ENCODE results near the gene SPCS1. TPM values are rescaled to one million over a fixed set of nuclear protein-coding genes. Genes with fewer than 3 reads are reported as not detected.

The SPCS1 gene
- total and polyA plus RNA-seq, 9 of the 15 experiments (the other 6 are each of a cell fraction or from before 2014, with no cell fraction given), result 73.9 to 567 (median 127) TPM

DNA sequence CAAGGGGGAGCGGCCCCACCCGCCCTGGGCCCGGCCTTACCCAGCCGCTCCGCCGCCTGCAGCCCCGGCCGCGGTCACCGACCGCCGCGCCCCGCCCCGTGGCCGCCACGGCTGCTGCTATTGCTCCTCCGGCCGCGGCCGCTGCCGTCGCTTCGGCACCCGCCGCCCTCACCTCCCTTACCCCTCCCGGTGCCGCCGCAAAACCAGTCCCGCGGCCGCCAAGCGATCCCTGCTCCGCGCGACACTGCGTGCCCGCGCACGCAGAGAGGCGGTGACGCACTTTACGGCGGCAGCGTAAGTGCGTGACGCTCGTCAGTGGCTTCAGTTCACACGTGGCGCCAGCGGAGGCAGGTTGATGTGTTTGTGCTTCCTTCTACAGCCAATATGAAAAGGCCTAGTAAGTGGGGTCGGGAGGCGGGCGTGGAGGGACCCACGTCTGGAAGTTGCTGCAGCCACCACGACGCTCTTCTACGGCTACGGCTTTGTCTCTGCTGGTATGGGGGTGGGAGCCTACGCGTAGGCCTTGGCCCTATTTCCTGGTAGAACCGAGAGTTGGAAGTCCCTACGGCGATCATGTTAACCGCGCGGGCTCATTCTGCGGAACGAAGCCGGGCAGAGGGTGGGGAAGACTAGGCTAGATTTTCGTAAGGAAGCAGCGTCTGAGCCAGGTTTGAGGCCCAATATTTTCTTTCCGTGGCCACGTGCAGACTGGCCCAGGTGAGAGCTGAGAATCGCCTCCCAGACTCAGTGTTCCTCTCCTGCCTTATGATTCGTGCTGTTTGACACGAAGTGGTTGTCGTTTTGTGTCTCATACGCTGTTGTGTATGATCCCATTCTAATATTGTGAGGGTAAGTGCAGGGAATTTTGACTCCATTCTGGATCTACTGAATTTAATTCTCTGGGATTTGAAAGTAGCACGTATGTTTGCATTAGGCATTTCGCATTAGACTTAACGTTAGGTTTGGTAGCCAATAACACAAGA, 19.9 kb upstream of the SPCS1 start, which contains the start of the genes GNL3 and PBRM1 (continued):
- TF ChIP-seq SIN3A (IDR thresholded peaks at IDR 0.05; ENCODE audit: borderline replicate concordance in 2 of 2, control insufficient read depth in 1 of 2, low read depth in 2 of 2, low read length in 2 of 2) (peak; percentile 72 to 96; a peak in 3 of 4 replicates), TCF3 (CRISPR knock-in tag; IDR thresholded peaks at IDR 0.05) (no peak), PHB (CRISPR knock-in tag; IDR thresholded peaks at IDR 0.05) (no peak), BRD4 (IDR thresholded peaks at IDR 0.05) (no peak), ZNF830 (CRISPR knock-in tag; IDR thresholded peaks at IDR 0.05) (no peak), CEBPB (tag; IDR thresholded peaks at IDR 0.05) (no peak), NCOA4 (IDR thresholded peaks at IDR 0.05; ENCODE audit: partially characterized antibody) (no peak), MCM2 (IDR thresholded peaks at IDR 0.05; ENCODE audit: low read depth) (no peak), ZNF124 (CRISPR knock-in tag; IDR thresholded peaks at IDR 0.05) (no peak), NUFIP1 (IDR thresholded peaks at IDR 0.05; ENCODE audit: partially characterized antibody) (no peak), MECOM (CRISPR knock-in tag; IDR thresholded peaks at IDR 0.05) (no peak), CHD1 (IDR thresholded peaks at IDR 0.05; ENCODE audit: low read length) (peak; percentile 28), POU5F1 (IDR thresholded peaks at IDR 0.05; ENCODE audit: borderline replicate concordance, low read depth, low read length, partially characterized antibody) (no peak), ID3 (CRISPR knock-in tag; IDR thresholded peaks at IDR 0.05) (no peak), ID3 (tag; IDR thresholded peaks at IDR 0.05) (no peak), HDGF (IDR thresholded peaks at IDR 0.05) (no peak), ZBED1 (IDR thresholded peaks at IDR 0.05) (0 out of 2 replicates have a peak, but pooled peaks have one; percentile 24)
- TF ChIP-seq, protein P1, sequence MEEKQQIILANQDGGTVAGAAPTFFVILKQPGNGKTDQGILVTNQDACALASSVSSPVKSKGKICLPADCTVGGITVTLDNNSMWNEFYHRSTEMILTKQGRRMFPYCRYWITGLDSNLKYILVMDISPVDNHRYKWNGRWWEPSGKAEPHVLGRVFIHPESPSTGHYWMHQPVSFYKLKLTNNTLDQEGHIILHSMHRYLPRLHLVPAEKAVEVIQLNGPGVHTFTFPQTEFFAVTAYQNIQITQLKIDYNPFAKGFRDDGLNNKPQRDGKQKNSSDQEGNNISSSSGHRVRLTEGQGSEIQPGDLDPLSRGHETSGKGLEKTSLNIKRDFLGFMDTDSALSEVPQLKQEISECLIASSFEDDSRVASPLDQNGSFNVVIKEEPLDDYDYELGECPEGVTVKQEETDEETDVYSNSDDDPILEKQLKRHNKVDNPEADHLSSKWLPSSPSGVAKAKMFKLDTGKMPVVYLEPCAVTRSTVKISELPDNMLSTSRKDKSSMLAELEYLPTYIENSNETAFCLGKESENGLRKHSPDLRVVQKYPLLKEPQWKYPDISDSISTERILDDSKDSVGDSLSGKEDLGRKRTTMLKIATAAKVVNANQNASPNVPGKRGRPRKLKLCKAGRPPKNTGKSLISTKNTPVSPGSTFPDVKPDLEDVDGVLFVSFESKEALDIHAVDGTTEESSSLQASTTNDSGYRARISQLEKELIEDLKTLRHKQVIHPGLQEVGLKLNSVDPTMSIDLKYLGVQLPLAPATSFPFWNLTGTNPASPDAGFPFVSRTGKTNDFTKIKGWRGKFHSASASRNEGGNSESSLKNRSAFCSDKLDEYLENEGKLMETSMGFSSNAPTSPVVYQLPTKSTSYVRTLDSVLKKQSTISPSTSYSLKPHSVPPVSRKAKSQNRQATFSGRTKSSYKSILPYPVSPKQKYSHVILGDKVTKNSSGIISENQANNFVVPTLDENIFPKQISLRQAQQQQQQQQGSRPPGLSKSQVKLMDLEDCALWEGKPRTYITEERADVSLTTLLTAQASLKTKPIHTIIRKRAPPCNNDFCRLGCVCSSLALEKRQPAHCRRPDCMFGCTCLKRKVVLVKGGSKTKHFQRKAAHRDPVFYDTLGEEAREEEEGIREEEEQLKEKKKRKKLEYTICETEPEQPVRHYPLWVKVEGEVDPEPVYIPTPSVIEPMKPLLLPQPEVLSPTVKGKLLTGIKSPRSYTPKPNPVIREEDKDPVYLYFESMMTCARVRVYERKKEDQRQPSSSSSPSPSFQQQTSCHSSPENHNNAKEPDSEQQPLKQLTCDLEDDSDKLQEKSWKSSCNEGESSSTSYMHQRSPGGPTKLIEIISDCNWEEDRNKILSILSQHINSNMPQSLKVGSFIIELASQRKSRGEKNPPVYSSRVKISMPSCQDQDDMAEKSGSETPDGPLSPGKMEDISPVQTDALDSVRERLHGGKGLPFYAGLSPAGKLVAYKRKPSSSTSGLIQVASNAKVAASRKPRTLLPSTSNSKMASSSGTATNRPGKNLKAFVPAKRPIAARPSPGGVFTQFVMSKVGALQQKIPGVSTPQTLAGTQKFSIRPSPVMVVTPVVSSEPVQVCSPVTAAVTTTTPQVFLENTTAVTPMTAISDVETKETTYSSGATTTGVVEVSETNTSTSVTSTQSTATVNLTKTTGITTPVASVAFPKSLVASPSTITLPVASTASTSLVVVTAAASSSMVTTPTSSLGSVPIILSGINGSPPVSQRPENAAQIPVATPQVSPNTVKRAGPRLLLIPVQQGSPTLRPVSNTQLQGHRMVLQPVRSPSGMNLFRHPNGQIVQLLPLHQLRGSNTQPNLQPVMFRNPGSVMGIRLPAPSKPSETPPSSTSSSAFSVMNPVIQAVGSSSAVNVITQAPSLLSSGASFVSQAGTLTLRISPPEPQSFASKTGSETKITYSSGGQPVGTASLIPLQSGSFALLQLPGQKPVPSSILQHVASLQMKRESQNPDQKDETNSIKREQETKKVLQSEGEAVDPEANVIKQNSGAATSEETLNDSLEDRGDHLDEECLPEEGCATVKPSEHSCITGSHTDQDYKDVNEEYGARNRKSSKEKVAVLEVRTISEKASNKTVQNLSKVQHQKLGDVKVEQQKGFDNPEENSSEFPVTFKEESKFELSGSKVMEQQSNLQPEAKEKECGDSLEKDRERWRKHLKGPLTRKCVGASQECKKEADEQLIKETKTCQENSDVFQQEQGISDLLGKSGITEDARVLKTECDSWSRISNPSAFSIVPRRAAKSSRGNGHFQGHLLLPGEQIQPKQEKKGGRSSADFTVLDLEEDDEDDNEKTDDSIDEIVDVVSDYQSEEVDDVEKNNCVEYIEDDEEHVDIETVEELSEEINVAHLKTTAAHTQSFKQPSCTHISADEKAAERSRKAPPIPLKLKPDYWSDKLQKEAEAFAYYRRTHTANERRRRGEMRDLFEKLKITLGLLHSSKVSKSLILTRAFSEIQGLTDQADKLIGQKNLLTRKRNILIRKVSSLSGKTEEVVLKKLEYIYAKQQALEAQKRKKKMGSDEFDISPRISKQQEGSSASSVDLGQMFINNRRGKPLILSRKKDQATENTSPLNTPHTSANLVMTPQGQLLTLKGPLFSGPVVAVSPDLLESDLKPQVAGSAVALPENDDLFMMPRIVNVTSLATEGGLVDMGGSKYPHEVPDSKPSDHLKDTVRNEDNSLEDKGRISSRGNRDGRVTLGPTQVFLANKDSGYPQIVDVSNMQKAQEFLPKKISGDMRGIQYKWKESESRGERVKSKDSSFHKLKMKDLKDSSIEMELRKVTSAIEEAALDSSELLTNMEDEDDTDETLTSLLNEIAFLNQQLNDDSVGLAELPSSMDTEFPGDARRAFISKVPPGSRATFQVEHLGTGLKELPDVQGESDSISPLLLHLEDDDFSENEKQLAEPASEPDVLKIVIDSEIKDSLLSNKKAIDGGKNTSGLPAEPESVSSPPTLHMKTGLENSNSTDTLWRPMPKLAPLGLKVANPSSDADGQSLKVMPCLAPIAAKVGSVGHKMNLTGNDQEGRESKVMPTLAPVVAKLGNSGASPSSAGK (IDR thresholded peaks at IDR 0.05), result peak; percentile 68

Data from K562 (cell line).